ENCODE data around the gene TOX3.

- TF ChIP-seq POLR2AphosphoS5 (IDR thresholded peaks at IDR 0.05) (no peak), CTCF (IDR thresholded peaks at IDR 0.05) (no peak), POLR2A (IDR thresholded peaks at IDR 0.05; ENCODE audit: low read depth) (no peak), EP300 (IDR thresholded peaks at IDR 0.05) (no peak)
Observed at GRCh38 chr16:52547004-52547833, at the start of gene TOX3.
